Measurements from ENCODE around the gene SLC12A4. TPM values are rescaled to one million over a fixed set of nuclear protein-coding genes. Genes with fewer than 3 reads are reported as not detected.

SLC12A4 gene
- total and polyA plus RNA-seq, 2 experiments from 2014 or later = 19.9 to 53.0 TPM

DNA sequence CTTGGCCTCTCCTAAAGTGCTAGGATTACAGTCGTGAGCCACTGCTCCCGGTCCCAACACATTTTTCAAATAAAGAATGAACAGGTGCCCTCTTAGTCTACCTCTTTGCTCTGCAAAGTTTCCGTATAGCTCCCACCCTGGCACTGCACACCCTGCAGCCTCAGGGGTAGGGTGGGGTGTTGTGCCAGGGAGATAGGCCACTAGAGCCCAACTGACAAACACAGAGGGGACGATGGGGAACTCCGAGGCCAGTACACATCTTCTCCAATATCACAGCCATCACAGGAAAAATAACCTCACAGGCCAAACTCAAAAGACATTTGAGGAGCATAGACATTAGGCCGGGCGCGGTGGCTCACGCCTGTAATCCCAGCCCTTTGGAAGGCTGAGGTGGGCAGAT lies 2.7 kb upstream of the SLC12A4 start:
- H3K27me3 Mint-ChIP-seq (ENCODE audit: insufficient read depth, low read depth, poor library complexity) = peaks cover 16% of the 10 kb centered on the region
- Histone ChIP-seq H3K27ac (ENCODE audit: low read depth) (no peak overlapping the region), H3K27me3 (ENCODE audit: insufficient read depth) (no peaks in the 10 kb centered on the region), H3K79me2 (replicated peaks; ENCODE audit: insufficient read depth) (peaks cover 18% of the 10 kb centered on the region), H3K4me3 (no peak overlapping the region), H3K36me3 (ENCODE audit: insufficient read depth) (no peaks in the 10 kb centered on the region), H2AFZ (no peak overlapping the region), H3F3A (replicated peaks; ENCODE audit: low read depth) (0 out of 2 replicates have a peak, but pooled peaks cover 11% of the 10 kb centered on the region), H3K9me2 (ENCODE audit: insufficient read depth) (no peaks in the 10 kb centered on the region), H3K4me1 (ENCODE audit: insufficient read depth) (peaks cover 16% of the 10 kb centered on the region), H4K20me1 (replicated peaks; ENCODE audit: insufficient read depth) (peaks cover 7% of the 10 kb centered on the region; the same call in 1 of the 2 replicates), H3K4me2 (no peak overlapping the region)
- DNase-seq (ENCODE audit: low spot score) (no peak), ATAC-seq (no peak)
- no peak overlapping the region for H3K27ac Mint-ChIP-seq
- H3K36me3 Mint-ChIP-seq (ENCODE audit: low read depth) = no peaks in the 10 kb centered on the region
- no peaks in the 10 kb centered on the region for H3K9me3 Mint-ChIP-seq
- no peak overlapping the region for H3K4me3 Mint-ChIP-seq
- peaks cover 20% of the 10 kb centered on the region for H3K4me1 Mint-ChIP-seq
- no peak for TF ChIP-seq EZH2phosphoT487 (IDR thresholded peaks at IDR 0.05; ENCODE audit: unreplicated experiment)
- no peak for TF ChIP-seq STAT1 (IDR thresholded peaks at IDR 0.05; ENCODE audit: unreplicated experiment)
- no peak for TF ChIP-seq CREB1 (CRISPR knock-in tag; IDR thresholded peaks at IDR 0.05; ENCODE audit: low read depth)
- TF ChIP-seq, protein P1, sequence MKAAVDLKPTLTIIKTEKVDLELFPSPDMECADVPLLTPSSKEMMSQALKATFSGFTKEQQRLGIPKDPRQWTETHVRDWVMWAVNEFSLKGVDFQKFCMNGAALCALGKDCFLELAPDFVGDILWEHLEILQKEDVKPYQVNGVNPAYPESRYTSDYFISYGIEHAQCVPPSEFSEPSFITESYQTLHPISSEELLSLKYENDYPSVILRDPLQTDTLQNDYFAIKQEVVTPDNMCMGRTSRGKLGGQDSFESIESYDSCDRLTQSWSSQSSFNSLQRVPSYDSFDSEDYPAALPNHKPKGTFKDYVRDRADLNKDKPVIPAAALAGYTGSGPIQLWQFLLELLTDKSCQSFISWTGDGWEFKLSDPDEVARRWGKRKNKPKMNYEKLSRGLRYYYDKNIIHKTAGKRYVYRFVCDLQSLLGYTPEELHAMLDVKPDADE (IDR thresholded peaks at IDR 0.05) = no peak
- no peak for TF ChIP-seq EZH2 (IDR thresholded peaks at IDR 0.05; ENCODE audit: low read depth, unreplicated experiment)
- TF ChIP-seq NANOG (IDR thresholded peaks at IDR 0.05; ENCODE audit: borderline replicate concordance) = no peak
- TF ChIP-seq, protein P2, sequence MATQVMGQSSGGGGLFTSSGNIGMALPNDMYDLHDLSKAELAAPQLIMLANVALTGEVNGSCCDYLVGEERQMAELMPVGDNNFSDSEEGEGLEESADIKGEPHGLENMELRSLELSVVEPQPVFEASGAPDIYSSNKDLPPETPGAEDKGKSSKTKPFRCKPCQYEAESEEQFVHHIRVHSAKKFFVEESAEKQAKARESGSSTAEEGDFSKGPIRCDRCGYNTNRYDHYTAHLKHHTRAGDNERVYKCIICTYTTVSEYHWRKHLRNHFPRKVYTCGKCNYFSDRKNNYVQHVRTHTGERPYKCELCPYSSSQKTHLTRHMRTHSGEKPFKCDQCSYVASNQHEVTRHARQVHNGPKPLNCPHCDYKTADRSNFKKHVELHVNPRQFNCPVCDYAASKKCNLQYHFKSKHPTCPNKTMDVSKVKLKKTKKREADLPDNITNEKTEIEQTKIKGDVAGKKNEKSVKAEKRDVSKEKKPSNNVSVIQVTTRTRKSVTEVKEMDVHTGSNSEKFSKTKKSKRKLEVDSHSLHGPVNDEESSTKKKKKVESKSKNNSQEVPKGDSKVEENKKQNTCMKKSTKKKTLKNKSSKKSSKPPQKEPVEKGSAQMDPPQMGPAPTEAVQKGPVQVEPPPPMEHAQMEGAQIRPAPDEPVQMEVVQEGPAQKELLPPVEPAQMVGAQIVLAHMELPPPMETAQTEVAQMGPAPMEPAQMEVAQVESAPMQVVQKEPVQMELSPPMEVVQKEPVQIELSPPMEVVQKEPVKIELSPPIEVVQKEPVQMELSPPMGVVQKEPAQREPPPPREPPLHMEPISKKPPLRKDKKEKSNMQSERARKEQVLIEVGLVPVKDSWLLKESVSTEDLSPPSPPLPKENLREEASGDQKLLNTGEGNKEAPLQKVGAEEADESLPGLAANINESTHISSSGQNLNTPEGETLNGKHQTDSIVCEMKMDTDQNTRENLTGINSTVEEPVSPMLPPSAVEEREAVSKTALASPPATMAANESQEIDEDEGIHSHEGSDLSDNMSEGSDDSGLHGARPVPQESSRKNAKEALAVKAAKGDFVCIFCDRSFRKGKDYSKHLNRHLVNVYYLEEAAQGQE (IDR thresholded peaks at IDR 0.05; ENCODE audit: unreplicated experiment) = no peak
- TF ChIP-seq ZNF331 (CRISPR knock-in tag; IDR thresholded peaks at IDR 0.05; ENCODE audit: low read depth) = no peak
- TF ChIP-seq JUNB (IDR thresholded peaks at IDR 0.05; ENCODE audit: unreplicated experiment) = no peak
- no peak for TF ChIP-seq POLR2AphosphoS5 (IDR thresholded peaks at IDR 0.05; ENCODE audit: low read depth)
